Fibroblast of lung (primary cell): ENCODE measurements around the gene VTI1A.

Source experiments
- EZH2 ChIP-seq: IDR thresholded peaks from 2 replicates; pipeline ENCODE4 v1.5.1; 2012; ENCODE audit warnings: low read length, control low read depth, mild to moderate bottlenecking; ENCODE audit errors: missing control alignments
- TF ChIP-seq, protein P1 (sequence below), 2 donors: IDR thresholded peaks in 1 of 2; conservative IDR thresholded peaks in 1 of 2; 1 replicate in 1 of 2; 2 replicates in 1 of 2; pipeline ENCODE4 v1.5.1; 2011 to 2012; ENCODE audit warnings: low read length in 2 of 2, control low read depth in 1 of 2, inconsistent platforms in 1 of 2, low read depth in 1 of 2, mild to moderate bottlenecking in 1 of 2

DNA sequence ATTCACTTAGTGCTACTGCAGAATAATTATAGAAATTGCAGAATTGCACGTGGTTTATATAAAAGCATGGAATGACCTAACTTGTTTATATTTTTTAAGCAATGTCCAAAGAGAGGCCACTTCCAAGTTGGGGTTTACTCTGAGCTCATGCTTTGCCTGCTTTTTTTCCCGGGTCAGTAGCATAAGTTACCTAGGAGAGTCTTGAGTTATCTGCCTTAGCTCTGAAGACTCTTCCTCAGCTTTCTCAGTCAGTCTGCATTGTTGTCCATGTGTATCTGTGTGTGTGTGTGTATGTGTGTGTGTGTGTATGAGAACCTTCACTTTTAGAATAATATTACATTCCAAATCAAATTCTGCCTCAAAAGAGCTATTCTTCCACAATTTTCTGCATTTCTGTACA is 263.5 kb downstream of the VTI1A start:
- TF ChIP-seq, protein P1, sequence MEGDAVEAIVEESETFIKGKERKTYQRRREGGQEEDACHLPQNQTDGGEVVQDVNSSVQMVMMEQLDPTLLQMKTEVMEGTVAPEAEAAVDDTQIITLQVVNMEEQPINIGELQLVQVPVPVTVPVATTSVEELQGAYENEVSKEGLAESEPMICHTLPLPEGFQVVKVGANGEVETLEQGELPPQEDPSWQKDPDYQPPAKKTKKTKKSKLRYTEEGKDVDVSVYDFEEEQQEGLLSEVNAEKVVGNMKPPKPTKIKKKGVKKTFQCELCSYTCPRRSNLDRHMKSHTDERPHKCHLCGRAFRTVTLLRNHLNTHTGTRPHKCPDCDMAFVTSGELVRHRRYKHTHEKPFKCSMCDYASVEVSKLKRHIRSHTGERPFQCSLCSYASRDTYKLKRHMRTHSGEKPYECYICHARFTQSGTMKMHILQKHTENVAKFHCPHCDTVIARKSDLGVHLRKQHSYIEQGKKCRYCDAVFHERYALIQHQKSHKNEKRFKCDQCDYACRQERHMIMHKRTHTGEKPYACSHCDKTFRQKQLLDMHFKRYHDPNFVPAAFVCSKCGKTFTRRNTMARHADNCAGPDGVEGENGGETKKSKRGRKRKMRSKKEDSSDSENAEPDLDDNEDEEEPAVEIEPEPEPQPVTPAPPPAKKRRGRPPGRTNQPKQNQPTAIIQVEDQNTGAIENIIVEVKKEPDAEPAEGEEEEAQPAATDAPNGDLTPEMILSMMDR (conservative IDR thresholded peaks at IDR 0.05 in 1 of 2, IDR thresholded peaks at IDR 0.05 in 1 of 2; ENCODE audit: low read depth in 1 of 2, low read length in 2 of 2), result no peak
- no peak for TF ChIP-seq EZH2
